ENCODE measurements around the gene KATNBL1. TPM values are rescaled to one million over a fixed set of nuclear protein-coding genes. Genes with fewer than 3 reads are reported as not detected.

KATNBL1 gene
- total and polyA plus RNA-seq, 2 experiments from 2014 or later: 55.4 to 166 TPM

DNA sequence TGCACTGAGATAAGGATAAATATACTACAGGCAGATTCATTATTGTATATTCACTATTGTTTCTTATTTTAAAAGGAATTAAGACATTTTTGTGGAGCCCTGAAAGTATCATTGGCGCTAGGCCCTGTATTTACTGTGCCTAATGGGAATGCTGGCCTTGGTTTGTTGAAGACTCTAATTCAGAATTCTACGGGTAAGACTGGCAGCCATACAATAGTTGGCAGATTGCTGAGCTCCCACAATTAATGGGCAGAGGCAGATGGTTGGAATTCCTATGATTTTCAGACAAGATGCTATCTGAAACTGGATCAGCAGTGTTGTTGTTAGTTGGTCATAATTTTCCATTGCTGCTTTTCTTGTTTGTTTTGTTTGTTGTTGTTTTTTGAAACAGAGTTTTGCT lies 93.3 kb downstream of the KATNBL1 start:
- Histone ChIP-seq H4K20me1 (ENCODE audit: insufficient read depth, poor library complexity, severe bottlenecking) (no peaks in the 10 kb centered on the region), H3K79me2 (no peaks in the 10 kb centered on the region), H3K36me3 (replicated peaks; ENCODE audit: insufficient read depth, low read depth) (no peaks in the 10 kb centered on the region), H3K9me2 (replicated peaks; ENCODE audit: insufficient read depth) (no peaks in the 10 kb centered on the region), H3K9me3 (ENCODE audit: low read depth) (no peaks in the 10 kb centered on the region), H3K4me2 (no peak overlapping the region), H3K4me1 (ENCODE audit: insufficient read depth) (no peaks in the 10 kb centered on the region), H3K4me3 (no peak overlapping the region), H3K27ac (no peak overlapping the region), H3K27me3 (no peaks in the 10 kb centered on the region), H2AFZ (no peak overlapping the region)
- WGBS (ENCODE audit: low lambda C conversion rate, missing lambda C conversion rate): 80% methylated on average over 2 of the region's 2 CpGs
- DNase-seq (ENCODE audit: low spot score): no peak
- TF ChIP-seq, protein P1, sequence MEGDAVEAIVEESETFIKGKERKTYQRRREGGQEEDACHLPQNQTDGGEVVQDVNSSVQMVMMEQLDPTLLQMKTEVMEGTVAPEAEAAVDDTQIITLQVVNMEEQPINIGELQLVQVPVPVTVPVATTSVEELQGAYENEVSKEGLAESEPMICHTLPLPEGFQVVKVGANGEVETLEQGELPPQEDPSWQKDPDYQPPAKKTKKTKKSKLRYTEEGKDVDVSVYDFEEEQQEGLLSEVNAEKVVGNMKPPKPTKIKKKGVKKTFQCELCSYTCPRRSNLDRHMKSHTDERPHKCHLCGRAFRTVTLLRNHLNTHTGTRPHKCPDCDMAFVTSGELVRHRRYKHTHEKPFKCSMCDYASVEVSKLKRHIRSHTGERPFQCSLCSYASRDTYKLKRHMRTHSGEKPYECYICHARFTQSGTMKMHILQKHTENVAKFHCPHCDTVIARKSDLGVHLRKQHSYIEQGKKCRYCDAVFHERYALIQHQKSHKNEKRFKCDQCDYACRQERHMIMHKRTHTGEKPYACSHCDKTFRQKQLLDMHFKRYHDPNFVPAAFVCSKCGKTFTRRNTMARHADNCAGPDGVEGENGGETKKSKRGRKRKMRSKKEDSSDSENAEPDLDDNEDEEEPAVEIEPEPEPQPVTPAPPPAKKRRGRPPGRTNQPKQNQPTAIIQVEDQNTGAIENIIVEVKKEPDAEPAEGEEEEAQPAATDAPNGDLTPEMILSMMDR (IDR thresholded peaks at IDR 0.05; ENCODE audit: poor library complexity): no peak
- TF ChIP-seq EZH2phosphoT487 (IDR thresholded peaks at IDR 0.05; ENCODE audit: low read depth, severe bottlenecking, unreplicated experiment) (no peak), EZH2 (IDR thresholded peaks at IDR 0.05; ENCODE audit: borderline replicate concordance) (no peak)

DNA sequence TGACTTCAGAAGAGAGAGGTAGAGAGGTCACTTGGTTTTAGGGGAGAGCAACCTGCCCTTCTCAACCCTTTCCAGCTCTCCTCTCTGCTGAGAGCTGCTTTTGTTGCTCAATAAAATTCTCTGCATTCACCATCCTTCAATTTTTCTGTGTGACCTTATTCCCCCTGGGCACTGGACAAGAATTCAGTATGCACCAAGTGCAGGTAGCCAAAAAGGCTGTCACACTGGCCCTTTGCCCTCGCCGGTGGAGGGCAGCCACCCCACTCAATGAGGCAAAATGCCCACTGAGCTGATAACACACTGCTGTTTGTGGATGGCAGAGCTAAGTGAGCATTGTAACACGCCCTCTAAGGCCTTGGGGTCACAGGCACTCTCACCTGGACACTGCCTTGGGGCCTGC lies 95.2 kb downstream of the KATNBL1 start:
- Histone ChIP-seq H3K4me1 (ENCODE audit: insufficient read depth) (no peaks in the 10 kb centered on the region), H3K9me2 (replicated peaks; ENCODE audit: insufficient read depth) (no peaks in the 10 kb centered on the region), H3K36me3 (replicated peaks; ENCODE audit: insufficient read depth, low read depth) (no peaks in the 10 kb centered on the region), H2AFZ (no peak overlapping the region), H3K27ac (no peak overlapping the region), H3K4me3 (no peak overlapping the region), H3K27me3 (no peaks in the 10 kb centered on the region), H3K9me3 (ENCODE audit: low read depth) (no peaks in the 10 kb centered on the region), H4K20me1 (ENCODE audit: insufficient read depth, poor library complexity, severe bottlenecking) (no peaks in the 10 kb centered on the region), H3K79me2 (no peaks in the 10 kb centered on the region), H3K4me2 (no peak overlapping the region)
- WGBS (ENCODE audit: low lambda C conversion rate, missing lambda C conversion rate): 86% methylated on average over 3 of the region's 3 CpGs
- no peak for DNase-seq (ENCODE audit: low spot score)
- no peak for TF ChIP-seq EZH2 (IDR thresholded peaks at IDR 0.05; ENCODE audit: borderline replicate concordance)
- TF ChIP-seq, protein P1 (IDR thresholded peaks at IDR 0.05; ENCODE audit: poor library complexity): no peak
- no peak for TF ChIP-seq EZH2phosphoT487 (IDR thresholded peaks at IDR 0.05; ENCODE audit: low read depth, severe bottlenecking, unreplicated experiment)

DNA sequence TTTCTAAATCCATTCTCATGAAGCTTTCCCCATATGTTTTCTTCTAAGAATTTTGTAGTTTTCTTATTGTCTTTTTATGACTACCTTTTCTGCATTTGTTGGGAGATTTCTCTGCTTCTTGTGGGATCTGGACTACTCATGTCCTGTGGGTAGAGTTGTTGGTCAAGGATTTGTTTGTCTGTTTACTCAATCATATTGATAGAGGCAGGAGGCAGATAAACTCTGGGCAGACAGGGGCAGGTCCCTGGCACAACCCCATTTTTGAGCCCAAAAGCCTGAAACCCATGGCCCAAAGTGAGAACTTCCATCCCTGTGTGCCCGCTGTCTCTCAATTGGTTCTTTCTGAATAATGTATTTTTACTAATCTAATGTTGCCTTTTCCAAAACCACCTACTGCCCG lies 95.7 kb downstream of the KATNBL1 start:
- no peaks in the 10 kb centered on the region for H3K27me3 ChIP-seq
- no peak overlapping the region for H3K27ac ChIP-seq
- no peak overlapping the region for H3K4me3 ChIP-seq
- H3K4me2 ChIP-seq: no peak overlapping the region
- TF ChIP-seq EZH2 (IDR thresholded peaks at IDR 0.05; ENCODE audit: borderline replicate concordance) (no peak), EZH2phosphoT487 (IDR thresholded peaks at IDR 0.05; ENCODE audit: low read depth, severe bottlenecking, unreplicated experiment) (no peak)
- TF ChIP-seq, protein P1 (IDR thresholded peaks at IDR 0.05; ENCODE audit: poor library complexity): no peak
- no peaks in the 10 kb centered on the region for H3K9me2 ChIP-seq (replicated peaks; ENCODE audit: insufficient read depth)
- H3K9me3 ChIP-seq (ENCODE audit: low read depth): no peaks in the 10 kb centered on the region
- no peak overlapping the region for H2AFZ ChIP-seq
- no peaks in the 10 kb centered on the region for H3K36me3 ChIP-seq (replicated peaks; ENCODE audit: insufficient read depth, low read depth)
- no peaks in the 10 kb centered on the region for H3K79me2 ChIP-seq
- DNase-seq (ENCODE audit: low spot score): no peak
- H3K4me1 ChIP-seq (ENCODE audit: insufficient read depth): no peaks in the 10 kb centered on the region
- WGBS (ENCODE audit: low lambda C conversion rate, missing lambda C conversion rate): 48% methylated on average over 2 of the region's 2 CpGs
- no peaks in the 10 kb centered on the region for H4K20me1 ChIP-seq (ENCODE audit: insufficient read depth, poor library complexity, severe bottlenecking)

DNA sequence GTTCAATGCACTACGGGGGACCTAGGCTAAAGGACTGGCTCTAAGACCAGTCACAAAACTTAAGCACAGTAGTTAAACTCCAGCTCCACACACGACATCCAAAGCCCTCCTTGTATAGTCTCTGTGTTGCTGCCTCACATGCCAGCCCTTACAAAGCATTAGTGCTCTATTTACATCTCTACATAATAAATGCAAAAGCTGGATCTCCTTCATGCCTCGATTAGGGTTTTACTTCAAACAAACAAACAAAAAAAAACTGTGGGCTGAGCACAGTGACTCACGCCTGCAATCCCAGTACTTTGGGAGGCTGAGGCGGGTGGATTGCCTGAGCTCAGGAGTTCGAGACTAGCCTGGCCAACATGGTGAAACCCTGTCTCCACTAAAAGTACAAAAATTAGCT lies 98.4 kb downstream of the KATNBL1 start:
- no peak for DNase-seq (ENCODE audit: low spot score)
- H3K9me3 ChIP-seq (ENCODE audit: low read depth): no peaks in the 10 kb centered on the region
- no peaks in the 10 kb centered on the region for H4K20me1 ChIP-seq (ENCODE audit: insufficient read depth, poor library complexity, severe bottlenecking)
- H3K9me2 ChIP-seq (replicated peaks; ENCODE audit: insufficient read depth): no peaks in the 10 kb centered on the region
- TF ChIP-seq, protein P1 (IDR thresholded peaks at IDR 0.05; ENCODE audit: poor library complexity): no peak
- TF ChIP-seq EZH2 (IDR thresholded peaks at IDR 0.05; ENCODE audit: borderline replicate concordance) (no peak), EZH2phosphoT487 (IDR thresholded peaks at IDR 0.05; ENCODE audit: low read depth, severe bottlenecking, unreplicated experiment) (no peak)
- H3K4me2 ChIP-seq: no peak overlapping the region
- H3K79me2 ChIP-seq: no peaks in the 10 kb centered on the region
- 78% methylated on average over 6 of the region's 6 CpGs for WGBS (ENCODE audit: low lambda C conversion rate, missing lambda C conversion rate)
- H2AFZ ChIP-seq: no peak overlapping the region
- H3K4me1 ChIP-seq (ENCODE audit: insufficient read depth): no peaks in the 10 kb centered on the region
- no peak overlapping the region for H3K4me3 ChIP-seq
- H3K36me3 ChIP-seq (replicated peaks; ENCODE audit: insufficient read depth, low read depth): no peaks in the 10 kb centered on the region
- H3K27ac ChIP-seq: no peak overlapping the region
- H3K27me3 ChIP-seq: no peaks in the 10 kb centered on the region
